H9 (cell line): ENCODE results near the gene CXCL3. TPM values are rescaled to one million over a fixed set of nuclear protein-coding genes. Genes with fewer than 3 reads are reported as not detected.

Source experiments
- DNase-seq: peaks from one replicate; pipeline ENCODE4 v3.0.0-alpha.2; 2017
- H2AFZ ChIP-seq: one replicate; pipeline ENCODE4 v1.6.1; 2013; ENCODE audit warnings: mild to moderate bottlenecking, low read length, control low read depth, moderate library complexity
- H2AK5ac ChIP-seq: 2 replicates; pipeline ENCODE4 v1.6.1; 2013; ENCODE audit warnings: low read length, control low read depth, mixed read lengths; ENCODE audit not compliant: insufficient read length
- H2BK120ac ChIP-seq: one replicate; pipeline ENCODE4 v1.6.1; 2013; ENCODE audit warnings: low read depth, mild to moderate bottlenecking, low read length, control low read depth, inconsistent platforms; ENCODE audit not compliant: poor library complexity, severe bottlenecking
- H2BK12ac ChIP-seq: 2 replicates; pipeline ENCODE4 v1.6.1; 2013; ENCODE audit warnings: low read length, control low read depth, mixed read lengths, low read depth; ENCODE audit not compliant: insufficient read length
- H2BK15ac ChIP-seq: 2 replicates; pipeline ENCODE4 v1.6.1; 2013; ENCODE audit warnings: low read depth, low read length, control low read depth
- H2BK20ac ChIP-seq: one replicate; pipeline ENCODE4 v1.6.1; 2013; ENCODE audit warnings: low read depth, mild to moderate bottlenecking, low read length, control low read depth, inconsistent platforms; ENCODE audit not compliant: poor library complexity, severe bottlenecking
- H2BK5ac ChIP-seq: 2 replicates; pipeline ENCODE4 v1.6.1; 2013; ENCODE audit warnings: low read length, control low read depth, mixed read lengths; ENCODE audit not compliant: insufficient read length
- H3K14ac ChIP-seq: 2 replicates; pipeline ENCODE4 v1.6.1; 2013; ENCODE audit warnings: low read length, control low read depth; ENCODE audit not compliant: insufficient read depth
- H3K18ac ChIP-seq: 2 replicates; pipeline ENCODE4 v1.6.1; 2013; ENCODE audit warnings: low read depth, mild to moderate bottlenecking, mixed read lengths, low read length, control low read depth; ENCODE audit not compliant: insufficient read length
- H3K23ac ChIP-seq: 2 replicates; pipeline ENCODE4 v1.6.1; 2013; ENCODE audit warnings: low read length, control low read depth, mixed read lengths, low read depth; ENCODE audit not compliant: insufficient read length
- H3K23me2 ChIP-seq: 2 replicates; pipeline ENCODE4 v1.6.1; 2013; ENCODE audit warnings: low read depth, mild to moderate bottlenecking, mixed read lengths, low read length, control low read depth; ENCODE audit not compliant: insufficient read length, poor library complexity, severe bottlenecking
- H3K27ac ChIP-seq: 2 replicates; pipeline ENCODE4 v1.5.1; 2013; ENCODE audit warnings: low read length, control low read depth, mixed read lengths, low read depth; ENCODE audit not compliant: insufficient read length
- H3K27me3 ChIP-seq: 2 replicates; pipeline ENCODE4 v1.6.1; 2013; ENCODE audit warnings: low read length, control low read depth, inconsistent platforms; ENCODE audit not compliant: insufficient read depth
- H3K4ac ChIP-seq: 2 replicates; pipeline ENCODE4 v1.6.1; 2013; ENCODE audit warnings: low read depth, mild to moderate bottlenecking, control low read depth, inconsistent platforms, low read length, moderate library complexity
- H3K4me1 ChIP-seq: 2 replicates; pipeline ENCODE4 v1.6.1; 2013; ENCODE audit warnings: low read length, control low read depth, inconsistent platforms; ENCODE audit not compliant: insufficient read depth
- H3K4me2 ChIP-seq: 2 replicates; pipeline ENCODE4 v1.6.1; 2013; ENCODE audit warnings: low read length, control low read depth, mixed read lengths; ENCODE audit not compliant: insufficient read length, insufficient read depth
- H3K56ac ChIP-seq: 2 replicates; pipeline ENCODE4 v1.6.1; 2013; ENCODE audit warnings: low read depth, mild to moderate bottlenecking, mixed read lengths, low read length, control low read depth; ENCODE audit not compliant: insufficient read length
- H3K79me1 ChIP-seq: 2 replicates; pipeline ENCODE4 v1.6.1; 2013; ENCODE audit warnings: low read depth, mild to moderate bottlenecking, moderate library complexity, low read length, control low read depth, inconsistent platforms; ENCODE audit not compliant: insufficient read depth, poor library complexity, severe bottlenecking
- H3K79me2 ChIP-seq: 2 replicates; pipeline ENCODE4 v1.6.1; 2013; ENCODE audit warnings: low read length, control low read depth, inconsistent platforms; ENCODE audit not compliant: insufficient read depth
- H3K9ac ChIP-seq: 2 replicates; pipeline ENCODE4 v1.6.1; 2013; ENCODE audit warnings: low read length, control low read depth, mixed read lengths; ENCODE audit not compliant: insufficient read length; ENCODE audit errors: extremely low read depth
- H3K9me3 ChIP-seq: one replicate; pipeline ENCODE4 v1.6.1; 2013; ENCODE audit warnings: low read depth, low read length, inconsistent platforms; ENCODE audit not compliant: control insufficient read depth
- H3T11ph ChIP-seq: one replicate; pipeline ENCODE4 v1.6.1; 2013; ENCODE audit warnings: mild to moderate bottlenecking, low read length, control low read depth, inconsistent platforms
- H4K20me1 ChIP-seq: one replicate; pipeline ENCODE4 v1.6.1; 2013; ENCODE audit not compliant: control insufficient read depth, insufficient read length, insufficient read depth
- H4K5ac ChIP-seq: 2 replicates; pipeline ENCODE4 v1.6.1; 2013; ENCODE audit warnings: low read depth, mild to moderate bottlenecking, mixed read lengths, low read length, control low read depth; ENCODE audit not compliant: insufficient read length
- H4K8ac ChIP-seq: replicated peaks from 2 replicates; pipeline ENCODE4 v1.6.1; 2013; ENCODE audit warnings: low read length, control low read depth, mixed read lengths, low read depth; ENCODE audit not compliant: insufficient read length
- H4K91ac ChIP-seq: 2 replicates; pipeline ENCODE4 v1.6.1; 2013; ENCODE audit warnings: low read depth, mild to moderate bottlenecking, moderate library complexity, mixed read lengths, low read length, control low read depth; ENCODE audit not compliant: insufficient read length
- H3K27ac Mint-ChIP-seq, 3 experiments: 2 replicates in 2 of 3; 3 replicates in 1 of 3; pipeline ENCODE4 v1.8.0; 2020 to 2021; ENCODE audit warnings: mixed read lengths in 3 of 3, mild to moderate bottlenecking in 1 of 3, moderate library complexity in 1 of 3
- H3K27me3 Mint-ChIP-seq: 2 replicates; pipeline ENCODE4 v1.8.0; 2021; ENCODE audit warnings: low read depth, mild to moderate bottlenecking, moderate library complexity, mixed read lengths
- H3K36me3 Mint-ChIP-seq, 3 experiments: 2 replicates in 2 of 3; 3 replicates in 1 of 3; pipeline ENCODE4 v1.8.0; 2020 to 2021; ENCODE audit warnings: low read depth in 3 of 3, mixed read lengths in 3 of 3; ENCODE audit not compliant: insufficient read depth in 1 of 3
- H3K4me1 Mint-ChIP-seq, 2 experiments: 2 replicates each; pipeline ENCODE4 v1.8.0; 2020; ENCODE audit warnings: mixed read lengths in 2 of 2
- H3K4me3 Mint-ChIP-seq, 2 experiments: 2 replicates in 1 of 2; 3 replicates in 1 of 2; pipeline ENCODE4 v1.8.0; 2020 to 2021; ENCODE audit warnings: mild to moderate bottlenecking in 2 of 2, mixed read lengths in 2 of 2, moderate library complexity in 1 of 2
- H3K9me3 Mint-ChIP-seq, 2 experiments: 2 replicates in 1 of 2; 3 replicates in 1 of 2; pipeline ENCODE4 v1.8.0; 2020; ENCODE audit warnings: mild to moderate bottlenecking in 2 of 2, mixed read lengths in 2 of 2, moderate library complexity in 1 of 2
- CTCF ChIP-seq: fragments of 200-600 bp; sonication (generic); conservative IDR thresholded peaks from 3 replicates; pipeline ENCODE4 v1.8.0; 2021; ENCODE audit warnings: antibody characterized with exemption, mild to moderate bottlenecking
- WGBS: extraction: QIAGEN DNeasy Blood & Tissue Kit; methylation state at CpG from one replicate; pipeline ENCODE4 v1.1.7; 2013; ENCODE audit warnings: missing lambda C conversion rate, low lambda C conversion rate, mixed read lengths; ENCODE audit not compliant: insufficient read length; ENCODE audit errors: extremely low coverage; 5-methylcytosine and 5-hydroxymethylcytosine counted together
- total RNA-seq: library from RNA; stranded (reverse); gene quantifications from 2 replicates; pipeline ENCODE4 v1.2.1, GENCODE V29; 2021

Gene CXCL3
- total RNA-seq, 1 experiment from 2014 or later: 3.7 TPM

DNA sequence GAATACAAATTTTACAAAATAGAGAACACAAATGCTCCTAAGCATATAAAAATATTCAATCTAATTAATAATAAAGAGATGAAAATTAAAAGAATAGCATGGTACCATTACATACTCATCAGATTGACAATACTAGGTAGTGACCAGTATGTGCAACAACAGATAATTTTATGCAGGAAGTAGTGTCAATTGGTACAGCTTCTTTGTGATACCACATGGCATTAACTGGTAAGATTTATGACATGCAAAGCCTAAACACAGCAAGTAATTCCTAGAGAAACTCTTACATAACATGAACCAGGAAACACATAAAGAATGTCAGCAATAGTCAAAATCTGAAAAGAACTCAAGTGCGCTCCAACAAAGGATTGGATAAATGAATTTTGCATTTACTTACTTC, 34.2 kb upstream of the CXCL3 start:
- H3K4me2 ChIP-seq: no peak overlapping the region
- WGBS: no CpG with 5 or more reads among the region's 1 CpG
- TF ChIP-seq CTCF: no peak
- H2BK12ac ChIP-seq: no peak overlapping the region
- H2AFZ ChIP-seq: no peak overlapping the region
- no peak overlapping the region for H4K91ac ChIP-seq
- no peak overlapping the region for H2BK20ac ChIP-seq
- H3K79me2 ChIP-seq: no peaks in the 10 kb centered on the region
- H3K14ac ChIP-seq: no peak overlapping the region
- H2BK120ac ChIP-seq: no peak overlapping the region
- no peak overlapping the region for H3T11ph ChIP-seq
- no peak overlapping the region for H3K9ac ChIP-seq
- no peak overlapping the region for H4K8ac ChIP-seq
- H4K20me1 ChIP-seq: no peaks in the 10 kb centered on the region
- H3K18ac ChIP-seq: no peak overlapping the region
- no peak overlapping the region for H3K4ac ChIP-seq
- H3K56ac ChIP-seq: no peak overlapping the region
- H2BK15ac ChIP-seq: no peak overlapping the region
- peaks cover 12 to 18% of the 10 kb centered on the region in 2 experiments for H3K9me3 Mint-ChIP-seq
- no peak overlapping the region for H4K5ac ChIP-seq
- peaks cover 3 to 8% (median 5%) of the 10 kb centered on the region in 3 experiments; a peak in 5 of 7 replicates for H3K36me3 Mint-ChIP-seq
- H3K79me1 ChIP-seq: no peaks in the 10 kb centered on the region
- no peak overlapping the region for H3K4me3 Mint-ChIP-seq
- H3K23ac ChIP-seq: no peak overlapping the region
- DNase-seq: no peak
- no peak overlapping the region for H2BK5ac ChIP-seq
- no peak overlapping the region for H2AK5ac ChIP-seq
- H3K27me3 ChIP-seq: no peaks in the 10 kb centered on the region
- H3K27ac Mint-ChIP-seq: no peak overlapping the region
- no peak overlapping the region for H3K27ac ChIP-seq
- no peaks in the 10 kb centered on the region for H3K23me2 ChIP-seq
- H3K4me1 ChIP-seq: no peaks in the 10 kb centered on the region
- no peaks in the 10 kb centered on the region for H3K4me1 Mint-ChIP-seq
- peaks cover 5% of the 10 kb centered on the region for H3K9me3 ChIP-seq
- H3K27me3 Mint-ChIP-seq: no peaks in the 10 kb centered on the region
